ENCODE results near the gene CLTB. TPM values are rescaled to one million over a fixed set of nuclear protein-coding genes. Genes with fewer than 3 reads are reported as not detected.

The CLTB gene
- total and polyA plus RNA-seq, 2 of the 8 experiments (the other 6 are each of a cell fraction or from before 2014, with no cell fraction given): 25.9 to 34.9 TPM

- no peak for TF ChIP-seq NANOG (IDR thresholded peaks at IDR 0.05; ENCODE audit: insufficient read depth, low read depth, low read length, poor library complexity, severe bottlenecking)
- no peak for TF ChIP-seq KDM5A (IDR thresholded peaks at IDR 0.05; ENCODE audit: low read length)
- no peak for TF ChIP-seq TEAD4 (IDR thresholded peaks at IDR 0.05; ENCODE audit: low read depth, low read length)
- no peak for TF ChIP-seq GABPA (IDR thresholded peaks at IDR 0.05; ENCODE audit: borderline replicate concordance, insufficient read depth, low read length)
- TF ChIP-seq CBX5 (IDR thresholded peaks at IDR 0.05; ENCODE audit: low read depth, low read length): no peak
- TF ChIP-seq YY1 (IDR thresholded peaks at IDR 0.05; ENCODE audit: low read depth, low read length): no peak
- TF ChIP-seq SP2 (IDR thresholded peaks at IDR 0.05; ENCODE audit: low read length): no peak
Measured at GRCh38 chr5:176383961-176384360, 32.4 kb downstream of the CLTB start (continued).

All from H1 (cell line).